DOHH2 (cell line): ENCODE data around the gene PLCXD3.

Experiments
- EZH2phosphoT487 ChIP-seq: fragments of 200-600 bp; sonication (generic); IDR thresholded peaks from 2 replicates; pipeline ENCODE4 v1.6.1; 2017; ENCODE audit warnings: borderline replicate concordance, mild to moderate bottlenecking, antibody characterized with exemption, low read length, moderate library complexity, mixed read lengths
- TF ChIP-seq, protein P1 (sequence below): fragments of 200-600 bp; sonication (generic); IDR thresholded peaks from one replicate; pipeline ENCODE4 v1.5.1; 2014; ENCODE audit warnings: antibody characterized with exemption, mild to moderate bottlenecking, low read depth, low read length; ENCODE audit not compliant: poor library complexity, severe bottlenecking

DNA sequence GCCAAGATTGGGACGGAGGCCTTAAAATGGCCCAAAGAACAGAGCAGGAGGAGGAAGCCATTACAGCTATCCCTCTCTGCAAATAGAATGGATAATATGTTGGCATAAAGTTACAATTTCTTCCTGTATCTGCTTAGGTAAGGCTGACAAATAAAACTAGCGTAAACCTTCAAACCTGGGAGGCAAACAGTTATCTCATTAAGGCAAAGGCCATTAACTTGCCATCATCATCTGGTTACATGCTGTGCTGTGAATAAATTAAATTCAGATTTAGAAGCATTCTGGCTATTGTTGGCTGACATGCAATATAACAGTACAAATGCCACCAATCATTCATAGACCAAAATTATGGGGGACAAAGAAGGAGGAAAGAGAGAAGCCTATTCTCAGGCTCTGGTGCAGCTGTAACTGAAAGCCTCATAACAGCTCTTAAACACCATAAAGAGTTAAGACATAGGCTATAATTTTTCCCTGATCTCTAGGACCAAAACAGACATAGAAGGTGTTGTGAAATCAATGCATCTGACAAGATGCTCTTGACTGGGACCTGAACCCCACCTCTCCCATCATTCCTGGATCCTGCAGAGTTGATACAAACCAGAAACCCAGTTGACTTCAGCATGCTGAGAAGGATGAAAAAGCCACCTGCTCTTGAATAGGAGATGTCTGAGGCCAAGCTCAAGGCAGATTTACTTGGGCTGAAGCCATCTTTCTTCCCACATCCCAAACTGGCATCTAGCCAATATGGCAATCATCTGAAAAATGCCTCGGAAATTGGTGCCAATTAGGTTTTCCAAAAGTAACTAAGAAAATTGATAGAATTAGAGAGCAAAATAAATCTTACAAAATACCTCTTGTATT, 62.5 kb downstream of the PLCXD3 start:
- TF ChIP-seq, protein P1, sequence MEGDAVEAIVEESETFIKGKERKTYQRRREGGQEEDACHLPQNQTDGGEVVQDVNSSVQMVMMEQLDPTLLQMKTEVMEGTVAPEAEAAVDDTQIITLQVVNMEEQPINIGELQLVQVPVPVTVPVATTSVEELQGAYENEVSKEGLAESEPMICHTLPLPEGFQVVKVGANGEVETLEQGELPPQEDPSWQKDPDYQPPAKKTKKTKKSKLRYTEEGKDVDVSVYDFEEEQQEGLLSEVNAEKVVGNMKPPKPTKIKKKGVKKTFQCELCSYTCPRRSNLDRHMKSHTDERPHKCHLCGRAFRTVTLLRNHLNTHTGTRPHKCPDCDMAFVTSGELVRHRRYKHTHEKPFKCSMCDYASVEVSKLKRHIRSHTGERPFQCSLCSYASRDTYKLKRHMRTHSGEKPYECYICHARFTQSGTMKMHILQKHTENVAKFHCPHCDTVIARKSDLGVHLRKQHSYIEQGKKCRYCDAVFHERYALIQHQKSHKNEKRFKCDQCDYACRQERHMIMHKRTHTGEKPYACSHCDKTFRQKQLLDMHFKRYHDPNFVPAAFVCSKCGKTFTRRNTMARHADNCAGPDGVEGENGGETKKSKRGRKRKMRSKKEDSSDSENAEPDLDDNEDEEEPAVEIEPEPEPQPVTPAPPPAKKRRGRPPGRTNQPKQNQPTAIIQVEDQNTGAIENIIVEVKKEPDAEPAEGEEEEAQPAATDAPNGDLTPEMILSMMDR = no peak
- no peak for TF ChIP-seq EZH2phosphoT487
